Astrocyte (in vitro differentiated cells and primary cell): ENCODE measurements around the gene DDX25. TPM values are rescaled to one million over a fixed set of nuclear protein-coding genes. Genes with fewer than 3 reads are reported as not detected.

Source experiments
- DNase-seq: peaks from one replicate; pipeline ENCODE4 v3.0.0-alpha.2; 2010; ENCODE audit warnings: low read depth
- FAIRE-seq: peaks from 2 replicates; lab custom pipeline; 2011; peaks lifted over from hg19 to GRCh38; lab: Jason Lieb, UNC
- H2AFZ ChIP-seq: 2 replicates; pipeline ENCODE4 v1.6.0; 2012; ENCODE audit warnings: low read depth, low read length, inconsistent platforms
- H3K27ac ChIP-seq: 2 replicates; pipeline ENCODE4 v1.5.1; 2011; ENCODE audit warnings: low read depth, low read length, inconsistent platforms
- H3K27me3 ChIP-seq: 2 replicates; pipeline ENCODE4 v1.6.0; 2011; ENCODE audit warnings: low read length, inconsistent platforms; ENCODE audit not compliant: insufficient read depth
- H3K36me3 ChIP-seq: 2 replicates; pipeline ENCODE4 v1.5.1; 2011; ENCODE audit warnings: low read length, inconsistent platforms; ENCODE audit not compliant: insufficient read depth
- H3K4me1 ChIP-seq: 2 replicates; pipeline ENCODE4 v1.5.1; 2011; ENCODE audit warnings: low read length, inconsistent platforms; ENCODE audit not compliant: insufficient read depth
- H3K4me2 ChIP-seq: 2 replicates; pipeline ENCODE4 v1.6.0; 2012; ENCODE audit warnings: low read length, inconsistent platforms
- H3K4me3 ChIP-seq: 2 replicates; pipeline ENCODE4 v1.5.1; 2011; ENCODE audit warnings: low read depth, mild to moderate bottlenecking, low read length, inconsistent platforms; ENCODE audit not compliant: insufficient read depth
- H3K79me2 ChIP-seq: 2 replicates; pipeline ENCODE4 v1.6.0; 2012; ENCODE audit warnings: mild to moderate bottlenecking, low read length, inconsistent platforms; ENCODE audit not compliant: insufficient read depth
- H3K9ac ChIP-seq: 2 replicates; pipeline ENCODE4 v1.6.0; 2012; ENCODE audit warnings: mild to moderate bottlenecking, low read length, inconsistent platforms
- H3K9me3 ChIP-seq: 2 replicates; pipeline ENCODE4 v1.5.1; 2012; ENCODE audit warnings: low read depth, mild to moderate bottlenecking, low read length, inconsistent platforms; ENCODE audit not compliant: insufficient read depth
- H4K20me1 ChIP-seq: 2 replicates; pipeline ENCODE4 v1.6.0; 2012; ENCODE audit warnings: low read length, inconsistent platforms; ENCODE audit not compliant: insufficient read depth
- H3K27ac Mint-ChIP-seq: one replicate; pipeline ENCODE4 v1.8.0; 2021; ENCODE audit warnings: mild to moderate bottlenecking, mixed read lengths; ENCODE audit not compliant: unreplicated experiment
- H3K27me3 Mint-ChIP-seq: one replicate; pipeline ENCODE4 v1.8.0; 2021; ENCODE audit warnings: low read depth, mixed read lengths; ENCODE audit not compliant: unreplicated experiment
- H3K36me3 Mint-ChIP-seq: one replicate; pipeline ENCODE4 v1.8.0; 2021; ENCODE audit warnings: low read depth, mixed read lengths; ENCODE audit not compliant: unreplicated experiment
- H3K4me1 Mint-ChIP-seq: one replicate; pipeline ENCODE4 v1.8.0; 2021; ENCODE audit warnings: low read depth, mixed read lengths; ENCODE audit not compliant: unreplicated experiment
- H3K4me3 Mint-ChIP-seq: one replicate; pipeline ENCODE4 v1.8.0; 2021; ENCODE audit warnings: mild to moderate bottlenecking, moderate library complexity, mixed read lengths; ENCODE audit not compliant: unreplicated experiment
- H3K9me3 Mint-ChIP-seq: one replicate; pipeline ENCODE4 v1.8.0; 2021; ENCODE audit warnings: mild to moderate bottlenecking, mixed read lengths; ENCODE audit not compliant: unreplicated experiment
- EZH2 ChIP-seq: IDR thresholded peaks from 2 replicates; pipeline ENCODE4 v1.6.1; 2012; ENCODE audit warnings: mild to moderate bottlenecking, low read length, inconsistent platforms; ENCODE audit not compliant: insufficient read depth
- total RNA-seq: library from RNA; stranded (reverse); gene quantifications from 2 replicates; pipeline ENCODE4 v1.2.1, GENCODE V29; 2021
- TF ChIP-seq, protein P1 (sequence below): IDR thresholded peaks from 2 replicates; pipeline ENCODE4 v1.5.1; 2011; ENCODE audit warnings: low read depth, mild to moderate bottlenecking, inconsistent platforms, low read length, moderate library complexity; ENCODE audit not compliant: insufficient read depth

DDX25 gene
- total RNA-seq, 1 donor from 2014 or later = 1.1 TPM

- no peaks in the 10 kb centered on the region for H3K9me3 ChIP-seq
- no peaks in the 10 kb centered on the region for H3K79me2 ChIP-seq
- no peak overlapping the region for H3K27ac ChIP-seq
- Mint-ChIP-seq H3K27ac (no peak overlapping the region), H3K27me3 (peaks cover 2% of the 10 kb centered on the region), H3K9me3 (peaks cover 1% of the 10 kb centered on the region), H3K4me3 (no peak overlapping the region), H3K36me3 (peaks cover 2% of the 10 kb centered on the region), H3K4me1 (peaks cover 8% of the 10 kb centered on the region)
- no peaks in the 10 kb centered on the region for H3K4me1 ChIP-seq
- H3K4me2 ChIP-seq = no peak overlapping the region
- H3K36me3 ChIP-seq = no peaks in the 10 kb centered on the region
- no peaks in the 10 kb centered on the region for H4K20me1 ChIP-seq
- TF ChIP-seq EZH2 = no peak
- TF ChIP-seq, protein P1, sequence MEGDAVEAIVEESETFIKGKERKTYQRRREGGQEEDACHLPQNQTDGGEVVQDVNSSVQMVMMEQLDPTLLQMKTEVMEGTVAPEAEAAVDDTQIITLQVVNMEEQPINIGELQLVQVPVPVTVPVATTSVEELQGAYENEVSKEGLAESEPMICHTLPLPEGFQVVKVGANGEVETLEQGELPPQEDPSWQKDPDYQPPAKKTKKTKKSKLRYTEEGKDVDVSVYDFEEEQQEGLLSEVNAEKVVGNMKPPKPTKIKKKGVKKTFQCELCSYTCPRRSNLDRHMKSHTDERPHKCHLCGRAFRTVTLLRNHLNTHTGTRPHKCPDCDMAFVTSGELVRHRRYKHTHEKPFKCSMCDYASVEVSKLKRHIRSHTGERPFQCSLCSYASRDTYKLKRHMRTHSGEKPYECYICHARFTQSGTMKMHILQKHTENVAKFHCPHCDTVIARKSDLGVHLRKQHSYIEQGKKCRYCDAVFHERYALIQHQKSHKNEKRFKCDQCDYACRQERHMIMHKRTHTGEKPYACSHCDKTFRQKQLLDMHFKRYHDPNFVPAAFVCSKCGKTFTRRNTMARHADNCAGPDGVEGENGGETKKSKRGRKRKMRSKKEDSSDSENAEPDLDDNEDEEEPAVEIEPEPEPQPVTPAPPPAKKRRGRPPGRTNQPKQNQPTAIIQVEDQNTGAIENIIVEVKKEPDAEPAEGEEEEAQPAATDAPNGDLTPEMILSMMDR = no peak
- H3K9ac ChIP-seq = no peak overlapping the region
- DNase-seq (no peak), FAIRE-seq (no peak)
- H3K27me3 ChIP-seq = peaks cover 4% of the 10 kb centered on the region
- H2AFZ ChIP-seq = no peak overlapping the region
- H3K4me3 ChIP-seq = no peak overlapping the region
Observed at GRCh38 chr11:125954945-125955640, 50.8 kb downstream of the DDX25 start.

DNA sequence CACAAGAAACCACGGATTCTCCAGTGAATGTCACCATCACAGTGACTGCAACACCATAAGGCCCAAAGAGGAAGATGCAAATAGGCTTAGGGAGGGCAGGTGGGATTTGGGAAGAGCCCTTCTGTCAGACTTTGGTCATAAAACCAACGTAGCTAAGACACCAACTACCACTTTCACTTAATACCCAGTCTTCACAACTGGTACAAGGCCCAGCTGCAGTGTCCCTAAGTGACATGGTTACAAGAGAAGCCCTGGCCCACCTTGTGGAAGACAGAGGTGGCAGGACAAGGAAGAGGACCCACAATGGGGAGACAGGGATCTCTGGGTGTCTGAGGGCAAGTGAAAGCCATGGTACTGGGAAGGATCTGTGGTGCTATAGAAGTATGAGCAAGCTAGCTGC is 51.5 kb downstream of the DDX25 start:
- Histone ChIP-seq H3K27ac (no peak overlapping the region), H2AFZ (no peak overlapping the region), H3K27me3 (peaks cover 4% of the 10 kb centered on the region), H3K9ac (no peak overlapping the region), H4K20me1 (no peaks in the 10 kb centered on the region), H3K79me2 (no peaks in the 10 kb centered on the region), H3K4me3 (no peak overlapping the region), H3K36me3 (no peaks in the 10 kb centered on the region), H3K9me3 (no peaks in the 10 kb centered on the region), H3K4me2 (no peak overlapping the region), H3K4me1 (no peaks in the 10 kb centered on the region)
- peaks cover 2% of the 10 kb centered on the region for H3K27me3 Mint-ChIP-seq
- FAIRE-seq (no peak), DNase-seq (no peak)
- peaks cover 1% of the 10 kb centered on the region for H3K9me3 Mint-ChIP-seq
- H3K4me1 Mint-ChIP-seq = peaks cover 8% of the 10 kb centered on the region
- H3K27ac Mint-ChIP-seq = peak overlapping the region; percentile 50
- TF ChIP-seq EZH2 = no peak
- TF ChIP-seq, protein P1 = no peak
- peaks cover 4% of the 10 kb centered on the region for H3K36me3 Mint-ChIP-seq
- no peak overlapping the region for H3K4me3 Mint-ChIP-seq
